Duodenal mucosa (tissue), 2 donors: Measurements from ENCODE around the gene HSBP1L1.

ENCODE experiments used
- H3K27ac ChIP-seq: one replicate; pipeline ENCODE4 v1.7.0; 2013; ENCODE audit warnings: low read depth, low read length
- H3K27me3 ChIP-seq, 2 donors: one replicate each; pipeline ENCODE4 v1.7.0; 2013; ENCODE audit warnings: low read length in 2 of 2, control low read depth in 1 of 2; ENCODE audit not compliant: insufficient read depth in 2 of 2, control insufficient read depth in 1 of 2
- H3K36me3 ChIP-seq, 2 donors: one replicate each; pipeline ENCODE4 v1.7.0; 2013; ENCODE audit warnings: low read length in 2 of 2, control low read depth in 1 of 2; ENCODE audit not compliant: insufficient read depth in 2 of 2, control insufficient read depth in 1 of 2
- H3K4me1 ChIP-seq, 2 donors: one replicate each; pipeline ENCODE4 v1.7.0; 2013; ENCODE audit warnings: low read length in 2 of 2, control low read depth in 1 of 2; ENCODE audit not compliant: insufficient read depth in 2 of 2, control insufficient read depth in 1 of 2
- H3K4me3 ChIP-seq, 2 donors: one replicate each; pipeline ENCODE4 v1.7.0; 2013; ENCODE audit warnings: low read length in 2 of 2, low read depth in 1 of 2
- H3K9ac ChIP-seq, 2 donors: one replicate each; pipeline ENCODE4 v1.7.0; 2013; ENCODE audit warnings: low read length in 2 of 2, low read depth in 1 of 2
- H3K9me3 ChIP-seq, 2 donors: one replicate each; pipeline ENCODE4 v1.7.0; 2013; ENCODE audit warnings: low read length in 2 of 2, control low read depth in 1 of 2; ENCODE audit not compliant: control insufficient read depth in 1 of 2

Gene HSBP1L1

DNA sequence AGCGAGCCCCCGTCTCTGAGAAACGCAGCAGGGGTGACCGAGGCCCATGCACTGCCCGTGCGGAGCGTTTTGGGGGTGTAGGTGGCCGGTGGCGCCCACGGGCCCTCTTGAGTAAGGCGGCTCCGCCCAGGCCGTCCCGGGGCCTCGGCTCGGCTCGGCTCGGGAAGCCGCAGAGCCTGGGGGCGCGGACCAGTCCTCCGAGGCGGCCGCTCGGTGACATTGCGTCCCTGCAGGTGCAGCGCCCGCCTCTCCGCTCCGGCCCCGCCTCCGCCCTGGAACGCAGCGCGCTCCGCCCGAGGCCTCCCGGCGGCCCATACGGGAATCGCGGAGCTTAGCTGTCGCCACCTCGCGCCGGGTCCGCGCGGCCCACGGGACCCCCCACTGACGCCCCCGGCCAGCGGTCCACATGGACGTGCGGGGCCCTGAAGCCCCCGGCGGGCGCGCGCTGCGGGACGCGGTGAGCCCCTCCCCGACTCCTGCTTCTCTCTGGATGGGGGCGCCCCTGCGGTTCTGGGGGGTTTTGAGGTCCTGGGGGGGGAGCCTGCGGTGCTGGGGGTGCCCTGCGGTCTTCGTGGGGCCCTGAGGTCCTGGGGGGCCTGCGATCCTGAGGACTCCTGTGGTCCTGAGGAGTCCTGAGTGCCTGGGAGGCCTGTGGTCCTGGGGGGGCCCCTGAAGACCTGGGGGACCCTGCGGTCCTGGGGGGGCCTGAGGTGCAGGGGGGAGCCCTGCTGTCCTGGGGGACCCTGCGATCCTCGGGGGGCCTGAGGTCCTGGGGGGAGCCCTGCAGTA lies at the start of gene HSBP1L1:
HSBP1L1 (plus strand) TSS at position 314 of the 789 bp plus-strand sequence; CDS start at position 407, 93 bp downstream.
- H3K9ac ChIP-seq = peak within 1 kb of the TSS; percentile 38 to 72
- peak within 1 kb of the TSS; percentile 50 to 76 for H3K4me3 ChIP-seq
- H3K27me3 ChIP-seq = no peaks in the 10 kb centered on the region
- no peaks in the 10 kb centered on the region for H3K9me3 ChIP-seq
- H3K4me1 ChIP-seq = peaks cover 23 to 34% of the 10 kb centered on the region in 2 donors
- peak within 1 kb of the TSS; percentile 81 for H3K27ac ChIP-seq
- peaks cover 3 to 6% of the 10 kb centered on the region in 2 donors for H3K36me3 ChIP-seq

- Histone ChIP-seq H3K36me3 (peaks cover 14 to 58% of the 10 kb centered on the region in 2 donors), H3K4me3 (no peak overlapping the region), H3K9ac (no peak overlapping the region), H3K9me3 (no peaks in the 10 kb centered on the region), H3K27me3 (no peaks in the 10 kb centered on the region), H3K4me1 (no peaks in the 10 kb centered on the region), H3K27ac (no peak overlapping the region)
Observed at GRCh38 chr18:79915161-79916127, 49.0 kb upstream of the HSBP1L1 start.

GRCh38 chr18:79916128-79916494 lies 48.3 kb upstream of the HSBP1L1 start:
- H3K27ac ChIP-seq = no peak overlapping the region
- no peaks in the 10 kb centered on the region for H3K4me1 ChIP-seq
- no peaks in the 10 kb centered on the region for H3K9me3 ChIP-seq
- H3K9ac ChIP-seq = no peak overlapping the region
- H3K36me3 ChIP-seq = peaks cover 14 to 58% of the 10 kb centered on the region in 2 donors
- H3K27me3 ChIP-seq = no peaks in the 10 kb centered on the region
- H3K4me3 ChIP-seq = no peak overlapping the region

- Histone ChIP-seq H3K27ac (no peak overlapping the region), H3K4me1 (no peaks in the 10 kb centered on the region), H3K36me3 (peaks cover 14 to 58% of the 10 kb centered on the region in 2 donors), H3K27me3 (no peaks in the 10 kb centered on the region), H3K4me3 (no peak overlapping the region), H3K9ac (no peak overlapping the region), H3K9me3 (no peaks in the 10 kb centered on the region)
Observed at GRCh38 chr18:79916546-79917168, 47.8 kb upstream of the HSBP1L1 start.

- no peaks in the 10 kb centered on the region for H3K9me3 ChIP-seq
- H3K27me3 ChIP-seq = no peaks in the 10 kb centered on the region
- H3K4me1 ChIP-seq = no peaks in the 10 kb centered on the region
- no peak overlapping the region for H3K27ac ChIP-seq
- peaks cover 14 to 58% of the 10 kb centered on the region in 2 donors for H3K36me3 ChIP-seq
- H3K4me3 ChIP-seq = no peak overlapping the region
- H3K9ac ChIP-seq = no peak overlapping the region
Observed at GRCh38 chr18:79917169-79917852, 47.1 kb upstream of the HSBP1L1 start.

DNA sequence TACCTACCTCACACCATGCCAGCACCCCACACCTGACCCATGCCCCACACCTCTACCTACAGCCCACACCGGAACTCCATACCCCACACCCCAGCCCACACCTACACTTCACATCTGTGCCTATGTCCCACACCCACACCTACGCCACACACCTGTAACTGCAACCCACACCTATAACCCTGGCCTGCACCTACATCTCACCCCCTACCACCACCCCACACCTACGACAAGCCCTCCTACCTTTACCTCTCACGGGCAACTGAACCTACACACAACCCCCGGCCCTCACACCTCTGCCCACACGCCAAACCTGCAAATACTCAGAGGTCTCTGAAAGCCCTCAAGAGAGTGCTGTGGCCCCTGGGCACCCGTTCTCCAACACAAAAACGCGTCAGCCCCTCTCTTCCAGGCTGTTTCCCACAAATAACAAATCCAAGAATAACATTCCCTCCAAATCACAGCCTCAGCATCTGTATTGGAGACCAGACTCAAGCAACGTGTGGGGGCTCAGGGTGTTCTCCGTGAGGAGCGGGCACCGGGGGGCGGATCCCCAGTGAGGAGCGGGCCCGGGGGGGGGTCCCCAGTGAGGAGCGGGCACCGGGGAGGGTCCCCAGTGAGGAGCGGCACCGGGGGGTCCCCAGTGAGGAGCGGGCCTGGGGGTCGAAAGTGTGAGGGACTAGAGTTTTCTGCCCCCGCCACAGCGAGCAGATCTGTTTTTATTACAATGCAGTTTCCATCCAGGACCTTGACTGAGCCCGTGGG lies 46.4 kb upstream of the HSBP1L1 start:
- Histone ChIP-seq H3K27me3 (no peaks in the 10 kb centered on the region), H3K27ac (no peak overlapping the region), H3K4me3 (no peak overlapping the region), H3K36me3 (peaks cover 14 to 53% of the 10 kb centered on the region in 2 donors), H3K9me3 (no peaks in the 10 kb centered on the region), H3K9ac (no peak overlapping the region), H3K4me1 (no peaks in the 10 kb centered on the region)

DNA sequence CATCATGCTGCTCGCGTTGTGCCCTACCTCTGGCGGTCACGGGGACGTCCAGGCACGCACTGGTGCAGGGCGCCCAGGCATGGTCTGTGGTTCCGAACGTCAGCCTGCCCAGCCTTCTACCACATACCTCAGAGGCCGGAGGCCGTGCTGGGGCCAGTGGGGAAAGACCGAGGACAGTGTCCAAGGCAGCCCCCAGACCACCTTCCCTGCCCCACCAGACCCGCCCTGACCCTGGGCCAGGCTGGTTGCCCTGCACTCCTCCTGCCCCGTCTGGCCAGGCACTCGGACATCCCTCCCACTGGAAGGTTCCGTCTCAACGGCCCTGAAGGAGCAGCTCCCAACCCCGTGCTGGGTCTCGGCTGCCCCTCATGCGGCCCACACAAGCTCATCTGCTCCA lies 45.8 kb upstream of the HSBP1L1 start:
- H3K4me3 ChIP-seq = no peak overlapping the region
- H3K27me3 ChIP-seq = no peaks in the 10 kb centered on the region
- H3K36me3 ChIP-seq = peaks cover 14 to 47% of the 10 kb centered on the region in 2 donors
- H3K4me1 ChIP-seq = no peaks in the 10 kb centered on the region
- H3K9me3 ChIP-seq = no peaks in the 10 kb centered on the region
- no peak overlapping the region for H3K27ac ChIP-seq
- H3K9ac ChIP-seq = no peak overlapping the region

- Histone ChIP-seq H3K9me3 (no peaks in the 10 kb centered on the region), H3K4me3 (no peak overlapping the region), H3K4me1 (no peaks in the 10 kb centered on the region), H3K27me3 (no peaks in the 10 kb centered on the region), H3K36me3 (peaks cover 14 to 49% of the 10 kb centered on the region in 2 donors), H3K9ac (no peak overlapping the region), H3K27ac (no peak overlapping the region)
Observed at GRCh38 chr18:79919089-79919488, 45.4 kb upstream of the HSBP1L1 start.
